T-helper 2 cell treated with Interferon-gamma antibody and Interleukin-4, amounts not matched to agents 5 μg/mL and 100 μg/mL, for 36 hours (primary cell): ENCODE measurements around the gene ADAM30.
A peak's percentile ranks its signal among the peaks of the same experiment; 100 is the strongest.

ENCODE experiments used
- DNase-seq: peaks from one replicate; pipeline ENCODE4 v3.0.0; 2021; ENCODE audit warnings: low spot score
- H3K27ac Mint-ChIP-seq: one replicate; pipeline ENCODE4 v1.8.0; 2021; ENCODE audit warnings: mild to moderate bottlenecking, mixed read lengths
- H3K27me3 Mint-ChIP-seq: one replicate; pipeline ENCODE4 v1.8.0; 2021; ENCODE audit warnings: low read depth, mixed read lengths
- H3K36me3 Mint-ChIP-seq: one replicate; pipeline ENCODE4 v1.8.0; 2021; ENCODE audit warnings: low read depth, mixed read lengths
- H3K4me1 Mint-ChIP-seq: one replicate; pipeline ENCODE4 v1.8.0; 2021; ENCODE audit warnings: low read depth, mixed read lengths
- H3K4me3 Mint-ChIP-seq: one replicate; pipeline ENCODE4 v1.8.0; 2022; ENCODE audit warnings: mild to moderate bottlenecking, moderate library complexity, mixed read lengths
- H3K9me3 Mint-ChIP-seq: one replicate; pipeline ENCODE4 v1.8.0; 2021; ENCODE audit warnings: mixed read lengths

ADAM30 gene

GRCh38 chr1:119895102-119895501 lies 1.2 kb downstream of the ADAM30 start:
- Mint-ChIP-seq H3K27ac (no peak overlapping the region), H3K4me3 (no peak overlapping the region), H3K27me3 (peaks cover 24% of the 10 kb centered on the region), H3K9me3 (no peaks in the 10 kb centered on the region), H3K36me3 (no peaks in the 10 kb centered on the region), H3K4me1 (peaks cover 27% of the 10 kb centered on the region)
- no peak for DNase-seq

- H3K36me3 Mint-ChIP-seq: no peaks in the 10 kb centered on the region
- H3K27me3 Mint-ChIP-seq: peaks cover 28% of the 10 kb centered on the region
- peak overlapping the region; percentile 56 for H3K27ac Mint-ChIP-seq
- peaks cover under 1% of the 10 kb centered on the region for H3K9me3 Mint-ChIP-seq
- H3K4me1 Mint-ChIP-seq: peaks cover 27% of the 10 kb centered on the region
- DNase-seq: no peak
- H3K4me3 Mint-ChIP-seq: peak overlapping the region; percentile 44
These were observed 2.3 kb downstream of the ADAM30 start for GRCh38 chr1:119893827-119894700.

GRCh38 chr1:119893238-119893791 lies 3.0 kb downstream of the ADAM30 start:
- Mint-ChIP-seq H3K9me3 (peaks cover 8% of the 10 kb centered on the region), H3K27me3 (peaks cover 35% of the 10 kb centered on the region), H3K27ac (peak overlapping the region; percentile 56), H3K4me3 (peak overlapping the region; percentile 44), H3K36me3 (peaks cover 5% of the 10 kb centered on the region), H3K4me1 (peaks cover 27% of the 10 kb centered on the region)
- no peak for DNase-seq

GRCh38 chr1:119891386-119891785 lies 4.9 kb downstream of the ADAM30 start:
- Mint-ChIP-seq H3K4me1 (peaks cover 27% of the 10 kb centered on the region), H3K9me3 (peaks cover 10% of the 10 kb centered on the region), H3K27ac (no peak overlapping the region), H3K4me3 (no peak overlapping the region), H3K36me3 (peaks cover 5% of the 10 kb centered on the region), H3K27me3 (peaks cover 35% of the 10 kb centered on the region)
- no peak for DNase-seq

- Mint-ChIP-seq H3K36me3 (peaks cover 5% of the 10 kb centered on the region), H3K27me3 (peaks cover 34% of the 10 kb centered on the region), H3K4me1 (peaks cover 17% of the 10 kb centered on the region), H3K9me3 (peaks cover 10% of the 10 kb centered on the region), H3K4me3 (no peak overlapping the region), H3K27ac (no peak overlapping the region)
- DNase-seq: no peak
These were observed 7.8 kb downstream of the ADAM30 start for GRCh38 chr1:119888476-119888875.

GRCh38 chr1:119887427-119887826 lies 8.9 kb downstream of the ADAM30 start:
- H3K4me3 Mint-ChIP-seq: no peak overlapping the region
- peaks cover 5% of the 10 kb centered on the region for H3K36me3 Mint-ChIP-seq
- H3K27ac Mint-ChIP-seq: no peak overlapping the region
- peaks cover 34% of the 10 kb centered on the region for H3K27me3 Mint-ChIP-seq
- no peak for DNase-seq
- peaks cover 10% of the 10 kb centered on the region for H3K9me3 Mint-ChIP-seq
- peaks cover 7% of the 10 kb centered on the region for H3K4me1 Mint-ChIP-seq

GRCh38 chr1:119885903-119886783 lies 10.2 kb downstream of the ADAM30 start:
- peak; percentile 32 for DNase-seq
- Mint-ChIP-seq H3K4me3 (no peak overlapping the region), H3K9me3 (peaks cover 10% of the 10 kb centered on the region), H3K4me1 (peaks cover 2% of the 10 kb centered on the region), H3K27ac (no peak overlapping the region), H3K36me3 (peaks cover 5% of the 10 kb centered on the region), H3K27me3 (peaks cover 28% of the 10 kb centered on the region)

- H3K4me1 Mint-ChIP-seq: no peaks in the 10 kb centered on the region
- no peak for DNase-seq
- H3K27ac Mint-ChIP-seq: no peak overlapping the region
- H3K27me3 Mint-ChIP-seq: peaks cover 38% of the 10 kb centered on the region
- no peak overlapping the region for H3K4me3 Mint-ChIP-seq
- H3K9me3 Mint-ChIP-seq: peaks cover 10% of the 10 kb centered on the region
- H3K36me3 Mint-ChIP-seq: peaks cover 5% of the 10 kb centered on the region
These were observed 11.6 kb downstream of the ADAM30 start for GRCh38 chr1:119884711-119885110.

- peaks cover 7% of the 10 kb centered on the region for H3K9me3 Mint-ChIP-seq
- DNase-seq: no peak
- peaks cover 32% of the 10 kb centered on the region for H3K27me3 Mint-ChIP-seq
- H3K36me3 Mint-ChIP-seq: peaks cover 5% of the 10 kb centered on the region
- H3K27ac Mint-ChIP-seq: no peak overlapping the region
- H3K4me1 Mint-ChIP-seq: no peaks in the 10 kb centered on the region
- no peak overlapping the region for H3K4me3 Mint-ChIP-seq
These were observed 12.5 kb downstream of the ADAM30 start for GRCh38 chr1:119883826-119884225.

- H3K36me3 Mint-ChIP-seq: no peaks in the 10 kb centered on the region
- H3K4me3 Mint-ChIP-seq: no peak overlapping the region
- no peak overlapping the region for H3K27ac Mint-ChIP-seq
- no peaks in the 10 kb centered on the region for H3K9me3 Mint-ChIP-seq
- peaks cover 31% of the 10 kb centered on the region for H3K27me3 Mint-ChIP-seq
- no peaks in the 10 kb centered on the region for H3K4me1 Mint-ChIP-seq
- DNase-seq: no peak
These were observed 13.9 kb downstream of the ADAM30 start for GRCh38 chr1:119882132-119883049.

- H3K4me1 Mint-ChIP-seq: no peaks in the 10 kb centered on the region
- no peak for DNase-seq
- H3K4me3 Mint-ChIP-seq: no peak overlapping the region
- no peak overlapping the region for H3K27ac Mint-ChIP-seq
- H3K9me3 Mint-ChIP-seq: no peaks in the 10 kb centered on the region
- peaks cover 23% of the 10 kb centered on the region for H3K27me3 Mint-ChIP-seq
- no peaks in the 10 kb centered on the region for H3K36me3 Mint-ChIP-seq
These were observed 16.5 kb downstream of the ADAM30 start for GRCh38 chr1:119879510-119880434.

- no peak overlapping the region for H3K27ac Mint-ChIP-seq
- H3K27me3 Mint-ChIP-seq: peaks cover 28% of the 10 kb centered on the region
- H3K4me3 Mint-ChIP-seq: no peak overlapping the region
- no peaks in the 10 kb centered on the region for H3K9me3 Mint-ChIP-seq
- H3K36me3 Mint-ChIP-seq: no peaks in the 10 kb centered on the region
- no peaks in the 10 kb centered on the region for H3K4me1 Mint-ChIP-seq
- DNase-seq: no peak
These were observed 18.1 kb downstream of the ADAM30 start for GRCh38 chr1:119878171-119878570.
